Mononuclear cell (primary cell): ENCODE measurements around the gene ARHGAP8. TPM values are rescaled to one million over a fixed set of nuclear protein-coding genes. Genes with fewer than 3 reads are reported as not detected.
"Not testable (repeated sequence)": the region's sequence is repeated elsewhere in the genome, so short reads cannot be mapped to it uniquely, and the experiment has no call there.

Source experiments
- H3K27me3 ChIP-seq: 2 replicates; pipeline ENCODE4 v1.6.0; 2011; ENCODE audit warnings: low read length, control low read depth; ENCODE audit not compliant: insufficient read depth
- H3K4me1 ChIP-seq: 2 replicates; pipeline ENCODE4 v1.5.1; 2011; ENCODE audit warnings: mild to moderate bottlenecking, low read length, control low read depth; ENCODE audit not compliant: insufficient read depth
- H3K4me3 ChIP-seq: 2 replicates; pipeline ENCODE4 v1.5.1; 2011; ENCODE audit warnings: mild to moderate bottlenecking, low read length, moderate library complexity
- H3K9me3 ChIP-seq: 2 replicates; pipeline ENCODE4 v1.5.1; 2011; ENCODE audit warnings: low read depth, mild to moderate bottlenecking, control low read depth, low read length
- total RNA-seq: library from RNA; depleted of rRNA; stranded (reverse); fragments of >200 nt; gene quantifications from one replicate; pipeline ENCODE4 v1.2.3, GENCODE V29; 2012

The ARHGAP8 gene
- total RNA-seq, 1 donor: 5.4 TPM

DNA sequence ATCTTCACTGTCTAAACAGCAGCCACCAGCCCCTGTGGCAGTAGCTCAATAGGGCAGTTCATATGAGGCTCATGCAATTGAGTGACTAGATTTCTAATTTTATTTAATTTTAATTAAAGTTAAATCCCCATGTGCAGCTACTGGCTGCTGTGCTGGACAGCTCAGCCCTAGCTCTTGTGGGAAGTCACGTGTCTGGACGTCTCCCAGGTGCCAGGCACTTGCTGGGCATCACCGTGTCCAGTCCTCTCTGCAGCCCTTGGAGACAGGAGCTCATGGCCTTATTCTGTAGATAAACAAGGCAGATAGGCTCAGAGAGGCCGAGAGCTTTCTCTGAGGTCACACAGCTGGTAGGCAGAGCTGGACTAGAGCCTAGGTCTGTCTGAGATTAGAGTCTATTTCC lies 95.0 kb downstream of the ARHGAP8 start:
- H3K27me3 ChIP-seq: no peaks in the 10 kb centered on the region
- H3K9me3 ChIP-seq: no peaks in the 10 kb centered on the region
- no peaks in the 10 kb centered on the region for H3K4me1 ChIP-seq
- no peak overlapping the region for H3K4me3 ChIP-seq

DNA sequence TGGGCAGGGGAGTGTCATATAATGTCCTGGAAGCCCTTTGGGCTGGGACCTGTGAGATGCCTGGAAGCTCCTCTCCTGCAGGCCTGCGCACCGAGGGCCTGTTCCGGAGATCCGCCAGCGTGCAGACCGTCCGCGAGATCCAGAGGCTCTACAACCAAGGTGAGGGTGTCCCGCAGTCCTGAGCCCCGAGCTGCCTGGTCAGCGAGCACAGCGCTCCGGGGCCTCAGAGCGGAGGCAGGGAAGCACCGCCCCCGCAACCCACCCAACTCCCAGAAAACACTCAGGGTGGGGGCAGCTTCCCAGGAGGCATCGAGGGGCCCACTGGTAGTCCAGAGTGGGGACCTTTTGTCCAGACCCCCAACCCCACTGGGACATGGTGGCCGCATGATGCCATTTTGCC lies 95.5 kb downstream of the ARHGAP8 start:
- H3K27me3 ChIP-seq: no peaks in the 10 kb centered on the region
- H3K4me3 ChIP-seq: no peak overlapping the region
- H3K9me3 ChIP-seq: no peaks in the 10 kb centered on the region
- no peaks in the 10 kb centered on the region for H3K4me1 ChIP-seq

- H3K4me1 ChIP-seq: no peaks in the 10 kb centered on the region
- no peaks in the 10 kb centered on the region for H3K27me3 ChIP-seq
Observed at GRCh38 chr22:44848296-44848741, 95.9 kb downstream of the ARHGAP8 start.

DNA sequence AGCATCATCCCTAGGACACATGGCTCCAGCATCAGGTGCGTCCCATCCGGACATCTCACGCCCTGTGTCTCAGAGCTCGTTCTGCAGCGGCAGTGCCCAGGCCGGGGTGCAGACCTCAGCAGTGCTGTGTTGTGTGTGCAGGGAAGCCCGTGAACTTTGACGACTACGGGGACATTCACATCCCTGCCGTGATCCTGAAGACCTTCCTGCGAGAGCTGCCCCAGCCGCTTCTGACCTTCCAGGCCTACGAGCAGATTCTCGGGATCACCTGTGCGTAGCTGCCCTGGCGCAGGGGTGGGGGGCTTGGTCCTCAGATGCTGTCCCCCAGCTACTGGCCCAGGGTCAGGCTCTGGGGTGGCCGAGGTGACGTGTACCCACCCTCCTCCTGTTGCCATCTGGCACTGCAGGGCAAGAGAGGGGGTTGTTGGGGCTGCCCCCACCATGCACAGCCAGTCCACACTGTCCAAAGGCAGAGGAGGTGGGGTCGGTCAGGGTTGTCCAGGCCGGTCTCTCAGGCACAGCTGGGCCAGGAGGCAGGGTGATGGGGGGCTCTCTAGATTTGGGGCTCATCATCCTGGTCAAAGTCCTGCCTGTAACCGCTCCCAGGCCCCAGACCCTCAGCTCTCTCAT lies 96.5 kb downstream of the ARHGAP8 start:
- Histone ChIP-seq H3K27me3 (no peaks in the 10 kb centered on the region), H3K4me1 (no peaks in the 10 kb centered on the region), H3K9me3 (no peaks in the 10 kb centered on the region), H3K4me3 (no peak overlapping the region)

More at GRCh38 chr22:44848296-44848741, 95.9 kb downstream of the ARHGAP8 start:
- Histone ChIP-seq H3K9me3 (no peaks in the 10 kb centered on the region), H3K4me3 (no peak overlapping the region)

DNA sequence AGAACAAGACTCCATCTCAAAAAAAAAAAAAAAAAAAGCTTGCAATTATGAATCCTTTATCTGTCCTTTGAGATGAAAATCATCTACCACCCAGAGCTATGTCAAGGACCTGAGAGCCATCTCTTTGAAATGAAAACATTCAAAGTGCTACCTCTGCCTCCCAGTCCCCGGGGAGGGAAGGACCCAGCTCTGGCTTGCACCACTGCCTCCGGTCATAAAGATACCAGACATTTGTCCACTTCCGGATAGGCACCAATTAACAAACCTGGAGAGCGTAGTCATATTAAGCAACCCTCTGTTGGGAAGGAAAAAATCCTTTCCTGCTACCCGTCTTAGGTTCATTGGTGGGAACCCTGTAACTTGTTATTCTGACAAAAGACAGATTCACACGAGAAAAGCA lies 98.6 kb downstream of the ARHGAP8 start:
- Histone ChIP-seq H3K27me3 (no peaks in the 10 kb centered on the region), H3K4me3 (no peak overlapping the region), H3K4me1 (no peaks in the 10 kb centered on the region), H3K9me3 (no peaks in the 10 kb centered on the region)

GRCh38 chr22:44854641-44855040 lies 102.3 kb downstream of the ARHGAP8 start:
- not testable (repeated sequence) for H3K4me3 ChIP-seq, H3K9me3 ChIP-seq, H3K27me3 ChIP-seq, H3K4me1 ChIP-seq

GRCh38 chr22:44855855-44856254 lies 103.5 kb downstream of the ARHGAP8 start:
- no peaks in the 10 kb centered on the region for H3K4me1 ChIP-seq

DNA sequence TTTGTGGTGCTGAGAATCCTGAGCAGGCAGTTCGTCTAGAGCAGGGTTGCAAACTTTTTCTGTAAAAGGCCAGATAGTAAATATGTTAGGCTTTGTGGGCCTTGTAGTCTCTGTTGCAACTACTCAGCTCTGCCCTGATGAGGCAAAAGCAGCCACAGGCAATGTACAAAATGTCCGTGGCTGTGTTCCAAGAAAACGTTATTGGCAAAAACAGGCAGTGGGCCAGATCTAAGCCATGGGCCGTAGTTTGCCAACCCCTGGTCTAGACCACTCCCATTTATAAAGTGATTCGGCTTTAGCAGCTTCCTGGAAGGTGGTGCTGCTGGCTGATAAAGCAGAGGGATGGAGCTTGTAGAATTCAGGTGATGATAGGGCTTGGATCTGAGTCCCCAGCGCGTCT lies 106.4 kb downstream of the ARHGAP8 start:
- H3K27me3 ChIP-seq, H3K9me3 ChIP-seq, H3K4me3 ChIP-seq, H3K4me1 ChIP-seq: not testable (repeated sequence)

More at GRCh38 chr22:44855855-44856254, 103.5 kb downstream of the ARHGAP8 start:
- no peaks in the 10 kb centered on the region for H3K9me3 ChIP-seq
- H3K4me3 ChIP-seq: no peak overlapping the region
- no peaks in the 10 kb centered on the region for H3K27me3 ChIP-seq

GRCh38 chr22:44859641-44860040 lies 107.3 kb downstream of the ARHGAP8 start:
- Histone ChIP-seq H3K27me3 (no peaks in the 10 kb centered on the region), H3K4me3 (no peak overlapping the region), H3K9me3 (no peaks in the 10 kb centered on the region), H3K4me1 (no peaks in the 10 kb centered on the region)

DNA sequence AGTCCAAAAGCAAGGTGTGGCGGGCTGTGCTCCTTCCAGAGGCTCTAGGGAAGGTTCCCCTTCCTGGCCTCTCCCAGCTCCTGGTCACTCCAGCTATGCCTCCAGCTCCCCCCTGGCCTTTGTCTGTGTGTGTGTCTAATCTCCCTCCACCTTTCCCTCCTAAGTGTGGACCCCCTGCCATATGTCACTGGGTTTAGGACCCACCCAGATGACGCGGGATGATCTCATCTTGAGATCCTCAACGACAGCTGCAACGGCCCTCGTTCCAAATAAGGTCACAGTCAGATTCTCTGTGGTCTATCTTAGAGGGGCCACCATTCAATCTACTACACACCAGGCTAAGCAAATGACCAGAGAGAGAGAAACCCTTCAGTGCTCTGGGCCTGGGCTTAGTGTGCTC lies 107.9 kb downstream of the ARHGAP8 start:
- Histone ChIP-seq H3K4me1 (no peaks in the 10 kb centered on the region), H3K27me3 (no peaks in the 10 kb centered on the region)

DNA sequence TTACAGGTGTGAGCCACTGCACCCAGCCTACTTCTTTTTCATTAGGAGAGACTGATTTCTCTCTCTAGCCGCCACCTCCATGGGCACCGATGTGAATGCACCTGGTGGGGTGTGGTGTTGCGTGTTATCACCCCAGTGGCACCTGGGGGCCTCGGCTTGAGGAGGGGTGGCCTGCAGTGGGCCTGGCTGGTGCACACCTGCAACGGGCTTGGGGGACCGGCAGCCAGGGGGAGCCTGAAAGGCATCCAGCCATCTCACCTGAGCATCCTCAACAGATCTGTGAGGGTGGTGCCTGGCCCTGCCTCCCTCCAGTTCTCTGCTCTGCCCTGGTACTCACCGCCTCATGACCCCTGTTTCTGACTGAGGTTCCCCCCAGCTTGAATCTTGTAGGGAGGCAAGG lies 108.9 kb downstream of the ARHGAP8 start:
- Histone ChIP-seq H3K27me3 (no peaks in the 10 kb centered on the region), H3K4me1 (no peaks in the 10 kb centered on the region), H3K9me3 (no peaks in the 10 kb centered on the region), H3K4me3 (no peak overlapping the region)

More for the DNA sequence above, 107.9 kb downstream of the ARHGAP8 start:
- Histone ChIP-seq H3K9me3 (no peaks in the 10 kb centered on the region), H3K4me3 (no peak overlapping the region)

DNA sequence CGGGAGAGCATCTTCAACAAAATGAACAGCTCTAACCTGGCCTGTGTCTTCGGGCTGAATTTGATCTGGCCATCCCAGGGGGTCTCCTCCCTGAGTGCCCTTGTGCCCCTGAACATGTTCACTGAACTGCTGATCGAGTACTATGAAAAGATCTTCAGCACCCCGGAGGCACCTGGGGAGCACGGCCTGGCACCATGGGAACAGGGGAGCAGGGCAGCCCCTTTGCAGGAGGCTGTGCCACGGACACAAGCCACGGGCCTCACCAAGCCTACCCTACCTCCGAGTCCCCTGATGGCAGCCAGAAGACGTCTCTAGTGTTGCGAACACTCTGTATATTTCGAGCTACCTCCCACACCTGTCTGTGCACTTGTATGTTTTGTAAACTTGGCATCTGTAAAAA lies 109.9 kb downstream of the ARHGAP8 start:
- Histone ChIP-seq H3K9me3 (no peaks in the 10 kb centered on the region), H3K4me1 (no peaks in the 10 kb centered on the region)

DNA sequence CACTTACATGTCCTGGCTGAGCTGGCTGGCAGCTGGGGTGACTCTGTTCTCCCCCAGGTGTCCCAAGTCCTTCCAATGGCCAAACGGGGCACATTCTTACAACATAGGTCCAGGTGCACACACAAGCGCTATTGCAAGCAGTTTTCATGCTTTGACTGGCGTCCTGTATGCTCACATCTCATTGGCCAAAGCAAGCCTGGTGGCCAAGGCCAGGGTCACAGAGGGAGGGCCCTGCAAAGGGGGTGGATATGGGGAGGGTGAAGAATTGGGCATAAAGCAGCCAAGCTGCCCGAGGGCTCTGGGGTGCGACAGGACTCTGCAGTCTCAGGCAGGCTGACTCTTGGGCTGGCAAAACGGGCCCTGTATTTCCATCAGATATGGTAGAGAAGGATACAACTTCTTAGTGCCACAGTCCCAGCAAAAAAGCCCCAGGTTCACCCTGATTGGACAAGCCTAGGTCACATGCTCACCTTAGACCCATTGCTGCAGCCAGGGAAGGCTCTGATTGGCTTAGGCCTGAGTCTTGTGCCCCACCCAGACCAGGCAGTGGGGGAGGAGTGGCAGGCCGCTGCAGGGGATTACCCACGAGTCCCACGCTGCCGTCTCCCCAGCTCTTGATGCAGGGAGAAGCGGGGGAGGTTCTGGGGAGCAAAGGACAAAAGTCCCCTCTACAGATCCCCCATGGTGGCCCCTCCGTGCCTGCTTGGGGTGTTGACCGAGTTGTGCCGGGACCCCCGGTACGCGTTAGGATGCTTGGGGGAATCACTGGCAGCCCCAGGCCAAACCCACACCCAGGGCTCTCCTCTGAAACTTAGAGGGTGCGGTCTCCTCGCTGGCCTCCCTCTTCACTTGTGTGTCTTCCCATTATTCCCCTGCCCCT lies 110.8 kb downstream of the ARHGAP8 start:
- no peak overlapping the region for H3K4me3 ChIP-seq
- H3K27me3 ChIP-seq: no peaks in the 10 kb centered on the region

More for the DNA sequence above, 109.9 kb downstream of the ARHGAP8 start:
- no peak overlapping the region for H3K4me3 ChIP-seq
- H3K27me3 ChIP-seq: no peaks in the 10 kb centered on the region

GRCh38 chr22:44865193-44866057 lies 113.0 kb downstream of the ARHGAP8 start:
- H3K4me1 ChIP-seq: no peaks in the 10 kb centered on the region
- no peak overlapping the region for H3K4me3 ChIP-seq
- H3K27me3 ChIP-seq: no peaks in the 10 kb centered on the region
- no peaks in the 10 kb centered on the region for H3K9me3 ChIP-seq

More for the DNA sequence above, 110.8 kb downstream of the ARHGAP8 start:
- H3K9me3 ChIP-seq: no peaks in the 10 kb centered on the region
- no peaks in the 10 kb centered on the region for H3K4me1 ChIP-seq

GRCh38 chr22:44869196-44869595 lies 116.8 kb downstream of the ARHGAP8 start:
- Histone ChIP-seq H3K27me3 (no peaks in the 10 kb centered on the region), H3K9me3 (no peaks in the 10 kb centered on the region), H3K4me3 (no peak overlapping the region), H3K4me1 (no peaks in the 10 kb centered on the region)
